Neuronal stem cell (in vitro differentiated cells): ENCODE data around the gene TUBGCP6.

ENCODE experiments used
- DNase-seq: peaks from one replicate; pipeline ENCODE4 v3.0.0-alpha.2; 2013; ENCODE audit warnings: low spot score
- H2AFZ ChIP-seq: one replicate; pipeline ENCODE4 v1.6.1; 2013; ENCODE audit warnings: mild to moderate bottlenecking, low read length, inconsistent platforms
- H2AK5ac ChIP-seq: 2 replicates; pipeline ENCODE4 v1.6.1; 2013; ENCODE audit warnings: low read depth, mild to moderate bottlenecking, inconsistent platforms, low read length, moderate library complexity, mixed read lengths
- H2BK120ac ChIP-seq: 2 replicates; pipeline ENCODE4 v1.6.1; 2013; ENCODE audit warnings: low read depth, mild to moderate bottlenecking, inconsistent platforms, low read length, moderate library complexity, mixed read lengths
- H2BK12ac ChIP-seq: one replicate; pipeline ENCODE4 v1.6.1; 2013; ENCODE audit warnings: low read length, inconsistent platforms
- H2BK15ac ChIP-seq: 2 replicates; pipeline ENCODE4 v1.6.1; 2013; ENCODE audit warnings: mild to moderate bottlenecking, low read length, inconsistent platforms, mixed read lengths
- H2BK5ac ChIP-seq: one replicate; pipeline ENCODE4 v1.6.1; 2013; ENCODE audit warnings: inconsistent platforms, mild to moderate bottlenecking, low read length, moderate library complexity
- H3K14ac ChIP-seq: one replicate; pipeline ENCODE4 v1.6.1; 2013; ENCODE audit warnings: low read length, inconsistent platforms
- H3K18ac ChIP-seq: 2 replicates; pipeline ENCODE4 v1.6.1; 2013; ENCODE audit warnings: low read length, inconsistent platforms
- H3K23ac ChIP-seq: 2 replicates; pipeline ENCODE4 v1.6.1; 2013; ENCODE audit warnings: low read depth, mild to moderate bottlenecking, mixed read lengths, low read length, inconsistent platforms; ENCODE audit not compliant: poor library complexity
- H3K27ac ChIP-seq: replicated peaks from 3 replicates; pipeline ENCODE4 v1.5.1; 2013; ENCODE audit warnings: low read length, inconsistent platforms
- H3K27me3 ChIP-seq, 3 experiments: 2 replicates each; pipeline ENCODE4 v1.6.1; 2013; ENCODE audit warnings: low read length in 3 of 3, mild to moderate bottlenecking in 2 of 3, inconsistent platforms in 1 of 3, low read depth in 1 of 3, mixed read lengths in 1 of 3, moderate library complexity in 1 of 3; ENCODE audit not compliant: control insufficient read depth in 3 of 3, insufficient read depth in 3 of 3
- H3K36me3 ChIP-seq, 2 donors: replicated peaks in 1 of 2; 2 replicates each; pipeline ENCODE4 v1.6.1; 2013; ENCODE audit warnings: low read length in 2 of 2; ENCODE audit not compliant: control insufficient read depth in 2 of 2, insufficient read depth in 2 of 2
- H3K4ac ChIP-seq: 2 replicates; pipeline ENCODE4 v1.6.1; 2013; ENCODE audit warnings: inconsistent platforms, mild to moderate bottlenecking, low read length, moderate library complexity
- H3K4me1 ChIP-seq, 2 donors: 1 replicate in 1 of 2; 2 replicates in 1 of 2; pipeline ENCODE4 v1.6.1; 2013; ENCODE audit warnings: low read length in 2 of 2, low read depth in 1 of 2; ENCODE audit not compliant: control insufficient read depth in 2 of 2, insufficient read depth in 1 of 2
- H3K4me2 ChIP-seq: one replicate; pipeline ENCODE4 v1.6.1; 2013; ENCODE audit warnings: mild to moderate bottlenecking, low read length, inconsistent platforms; ENCODE audit not compliant: insufficient read depth, poor library complexity, severe bottlenecking
- H3K4me3 ChIP-seq, 2 donors: 2 replicates each; pipeline ENCODE4 v1.5.1; 2013; ENCODE audit warnings: low read length in 2 of 2, mild to moderate bottlenecking in 2 of 2, inconsistent platforms in 1 of 2, moderate library complexity in 1 of 2
- H3K79me1 ChIP-seq: one replicate; pipeline ENCODE4 v1.6.1; 2013; ENCODE audit warnings: low read depth, mild to moderate bottlenecking, inconsistent platforms, low read length, moderate library complexity
- H3K9ac ChIP-seq: one replicate; pipeline ENCODE4 v1.6.1; 2013; ENCODE audit warnings: mild to moderate bottlenecking, low read depth, low read length, inconsistent platforms; ENCODE audit not compliant: poor library complexity
- H3K9me3 ChIP-seq, 2 donors: replicated peaks in 1 of 2; 2 replicates each; pipeline versions ENCODE3 to v1.6.1; 2013; ENCODE audit warnings: low read length in 2 of 2, mild to moderate bottlenecking in 2 of 2, inconsistent platforms in 1 of 2, low read depth in 1 of 2, mixed read lengths in 1 of 2, moderate library complexity in 1 of 2; ENCODE audit not compliant: control insufficient read depth in 2 of 2, insufficient read depth in 1 of 2
- H4K8ac ChIP-seq: one replicate; pipeline ENCODE4 v1.6.1; 2013; ENCODE audit warnings: low read depth, mild to moderate bottlenecking, inconsistent platforms, low read length, moderate library complexity
- H4K91ac ChIP-seq: one replicate; pipeline ENCODE4 v1.6.1; 2013; ENCODE audit warnings: low read length, low read depth, mild to moderate bottlenecking, inconsistent platforms; ENCODE audit not compliant: poor library complexity
- WGBS, 2 donors: extraction: QIAGEN DNeasy Blood & Tissue Kit; methylation state at CpG; one replicate each; pipeline ENCODE4 v1.1.7; 2013; ENCODE audit warnings: missing lambda C conversion rate in 2 of 2, mixed read lengths in 1 of 2; ENCODE audit not compliant: insufficient read length in 2 of 2, insufficient replicate concordance in 1 of 2; ENCODE audit errors: extremely low coverage in 2 of 2; 5-methylcytosine and 5-hydroxymethylcytosine counted together

TUBGCP6 gene

DNA sequence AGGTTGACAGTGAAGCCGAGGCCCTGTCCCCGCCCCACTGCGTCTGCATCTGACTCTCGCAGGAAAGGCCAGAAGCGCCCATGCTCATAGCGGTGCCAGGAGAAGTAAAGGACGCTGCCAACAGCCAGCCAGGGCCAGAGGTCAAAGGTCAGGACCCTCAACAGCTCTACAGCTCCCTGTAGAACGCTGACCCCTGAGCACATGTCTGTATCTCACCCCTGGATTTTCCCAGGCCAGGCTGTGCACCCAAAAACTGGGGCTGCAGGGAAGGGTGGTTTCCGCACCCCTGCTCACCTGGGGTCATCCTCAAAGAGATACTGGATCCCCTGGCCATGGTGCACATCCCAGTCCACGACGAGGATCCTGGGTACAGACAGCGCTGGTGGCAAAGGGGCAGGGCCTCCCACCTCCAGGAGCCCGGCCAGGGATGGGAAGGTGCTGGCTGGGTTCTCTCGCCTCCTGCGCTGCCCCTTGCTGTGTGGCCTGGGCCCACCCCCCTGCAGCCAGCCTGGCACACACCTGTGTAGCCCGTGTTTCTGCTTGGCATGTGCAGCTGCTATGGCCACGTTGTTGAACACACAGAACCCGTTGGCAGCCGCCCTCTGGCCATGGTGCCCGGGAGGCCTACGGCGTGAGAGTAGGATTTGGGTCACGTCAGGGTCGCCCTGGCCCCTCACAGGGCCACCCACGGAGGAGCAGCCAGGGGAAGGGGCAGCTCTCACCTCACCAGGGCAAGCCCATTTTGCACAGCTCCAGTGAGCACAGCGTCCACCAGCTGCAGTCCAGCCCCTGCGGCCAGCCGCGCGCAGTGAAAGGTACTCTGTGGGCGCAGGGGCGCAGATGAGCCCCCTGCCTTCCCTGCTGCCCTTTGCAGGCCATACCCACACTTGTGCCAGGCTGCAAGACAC, 4.8 kb upstream of the TUBGCP6 start:
- Histone ChIP-seq H2BK15ac (peak overlapping the region; percentile 94), H3K27ac (no peak overlapping the region), H2AK5ac (peak overlapping the region; percentile 100), H3K9ac (peak overlapping the region; percentile 91), H3K36me3 (peaks cover 25 to 54% of the 10 kb centered on the region in 2 donors), H4K8ac (no peak overlapping the region), H3K79me1 (peaks cover 24% of the 10 kb centered on the region), H3K4ac (peak overlapping the region; percentile 37), H3K18ac (peak overlapping the region; percentile 91), H3K14ac (peak overlapping the region; percentile 99), H4K91ac (no peak overlapping the region), H2BK5ac (peak overlapping the region; percentile 75), H3K4me1 (peaks cover 21 to 22% of the 10 kb centered on the region in 2 donors), H2AFZ (no peak overlapping the region), H3K27me3 (no peaks in the 10 kb centered on the region), H2BK120ac (no peak overlapping the region), H3K4me2 (peak overlapping the region; percentile 98), H2BK12ac (peak overlapping the region; percentile 58), H3K4me3 (peak overlapping the region; percentile 12 to 72), H3K23ac (peak overlapping the region; percentile 97), H3K9me3 (no peaks in the 10 kb centered on the region)
- no peak for DNase-seq
- WGBS, 2 donors = no CpG with 5 or more reads among the region's 32 CpGs

DNA sequence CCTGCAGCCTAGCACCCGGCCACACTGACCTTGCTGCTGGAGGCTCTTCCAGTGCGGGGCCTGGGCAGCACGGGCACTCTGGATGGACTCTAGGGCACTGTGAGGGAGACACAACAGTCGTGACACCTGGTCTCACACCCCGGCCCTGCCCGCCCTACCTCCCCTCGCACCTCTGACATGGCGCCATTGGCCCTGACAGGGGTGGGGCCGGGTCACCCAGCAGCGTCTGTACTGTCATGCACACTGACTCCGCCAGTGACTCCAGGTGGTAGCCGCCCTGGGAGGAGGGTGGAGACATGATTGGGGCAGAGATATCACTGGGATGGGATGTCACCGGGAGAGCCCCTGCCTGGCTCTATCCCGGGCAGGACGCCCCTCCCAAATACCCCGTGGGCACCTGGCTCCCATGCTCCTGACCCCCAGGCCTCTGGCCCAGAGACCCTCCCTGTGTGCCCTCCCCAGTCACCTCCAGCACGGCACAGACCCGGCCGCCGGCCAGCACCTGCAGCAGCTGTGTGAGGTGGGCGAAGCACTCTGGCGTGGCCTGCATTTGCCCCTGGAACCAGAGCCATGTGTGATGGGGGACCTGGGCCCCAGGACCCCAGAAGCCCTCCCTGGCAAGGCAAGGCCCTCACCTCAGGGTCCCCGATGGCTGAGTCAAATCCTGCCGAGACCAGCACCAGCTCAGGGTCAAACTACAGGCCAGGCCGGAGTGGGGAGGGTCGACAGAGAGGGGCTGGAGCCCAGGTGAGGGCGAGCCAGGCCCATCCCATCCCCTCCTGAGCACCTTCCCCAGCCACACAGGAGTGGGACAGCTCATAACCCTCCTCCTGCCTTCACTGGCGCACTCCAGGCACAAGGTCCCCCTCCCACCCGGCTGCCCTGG, 3.6 kb upstream of the TUBGCP6 start:
- H2BK15ac ChIP-seq = peak overlapping the region; percentile 43
- H3K27me3 ChIP-seq = no peaks in the 10 kb centered on the region
- no peak overlapping the region for H3K27ac ChIP-seq
- no peak overlapping the region for H2BK120ac ChIP-seq
- H4K91ac ChIP-seq = peak overlapping the region; percentile 94
- peak overlapping the region; percentile 82 for H4K8ac ChIP-seq
- H3K23ac ChIP-seq = peak overlapping the region; percentile 73
- no peak overlapping the region for H3K4me3 ChIP-seq
- no peak overlapping the region for H2AFZ ChIP-seq
- peak overlapping the region; percentile 73 for H2BK12ac ChIP-seq
- H3K18ac ChIP-seq = no peak overlapping the region
- no peaks in the 10 kb centered on the region for H3K9me3 ChIP-seq
- peak overlapping the region; percentile 38 for H3K14ac ChIP-seq
- H2BK5ac ChIP-seq = no peak overlapping the region
- peaks cover 28% of the 10 kb centered on the region for H3K79me1 ChIP-seq
- DNase-seq = no peak
- H3K4ac ChIP-seq = no peak overlapping the region
- peak overlapping the region; percentile 77 for H3K9ac ChIP-seq
- peaks cover 28 to 33% of the 10 kb centered on the region in 2 donors for H3K4me1 ChIP-seq
- no peak overlapping the region for H3K4me2 ChIP-seq
- H3K36me3 ChIP-seq = peaks cover 22 to 46% of the 10 kb centered on the region in 2 donors
- no CpG with 5 or more reads among the region's 29 CpGs for WGBS, 2 donors
- peak overlapping the region; percentile 75 for H2AK5ac ChIP-seq

DNA sequence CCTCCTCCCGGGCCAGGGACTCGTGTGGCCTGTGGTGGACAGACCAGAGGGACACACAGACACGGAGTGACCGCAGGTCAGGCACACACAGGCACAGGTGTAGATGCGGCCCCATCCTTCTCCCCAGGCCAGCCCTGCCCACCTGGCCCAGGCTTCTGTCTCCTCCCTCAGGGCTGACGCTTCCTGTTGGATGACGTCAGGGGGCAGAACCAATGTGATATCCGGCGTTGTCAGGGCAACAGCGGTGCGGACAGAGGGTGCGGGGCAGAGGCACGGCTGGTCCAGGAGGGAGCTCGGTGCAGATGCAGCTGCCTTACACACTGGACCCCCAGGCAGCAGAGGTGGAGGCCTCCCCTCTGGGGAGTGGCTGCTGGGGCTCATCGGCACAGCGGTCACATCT, 2.9 kb upstream of the TUBGCP6 start:
- Histone ChIP-seq H3K4me3 (peak overlapping the region in 1 of 2 donors; percentile 52), H3K14ac (peak overlapping the region; percentile 38), H3K9me3 (no peaks in the 10 kb centered on the region), H3K23ac (peak overlapping the region; percentile 65), H2AFZ (no peak overlapping the region), H2BK5ac (no peak overlapping the region), H2AK5ac (peak overlapping the region; percentile 75), H2BK12ac (peak overlapping the region; percentile 73), H3K36me3 (peaks cover 17 to 40% of the 10 kb centered on the region in 2 donors), H3K27ac (no peak overlapping the region), H2BK120ac (no peak overlapping the region), H3K4me1 (peaks cover 28 to 35% of the 10 kb centered on the region in 2 donors), H2BK15ac (no peak overlapping the region), H3K79me1 (peaks cover 30% of the 10 kb centered on the region), H3K27me3 (no peaks in the 10 kb centered on the region), H3K9ac (peak overlapping the region; percentile 70), H4K91ac (peak overlapping the region; percentile 94), H3K18ac (no peak overlapping the region), H4K8ac (no peak overlapping the region), H3K4me2 (no peak overlapping the region), H3K4ac (no peak overlapping the region)
- no CpG with 5 or more reads among the region's 16 CpGs for WGBS, 2 donors
- DNase-seq = no peak
